SH-SY5Y (cell line): ENCODE results near the gene TMX1.

Experiments used
- GATA2 ChIP-seq: IDR thresholded peaks from 2 replicates; pipeline ENCODE4 v1.6.1; 2011; ENCODE audit warnings: mild to moderate bottlenecking, low read depth, low read length
- GATA3 ChIP-seq: IDR thresholded peaks from 2 replicates; pipeline ENCODE4 v1.6.1; 2011; ENCODE audit warnings: low read depth, mild to moderate bottlenecking, low read length, moderate library complexity

DNA sequence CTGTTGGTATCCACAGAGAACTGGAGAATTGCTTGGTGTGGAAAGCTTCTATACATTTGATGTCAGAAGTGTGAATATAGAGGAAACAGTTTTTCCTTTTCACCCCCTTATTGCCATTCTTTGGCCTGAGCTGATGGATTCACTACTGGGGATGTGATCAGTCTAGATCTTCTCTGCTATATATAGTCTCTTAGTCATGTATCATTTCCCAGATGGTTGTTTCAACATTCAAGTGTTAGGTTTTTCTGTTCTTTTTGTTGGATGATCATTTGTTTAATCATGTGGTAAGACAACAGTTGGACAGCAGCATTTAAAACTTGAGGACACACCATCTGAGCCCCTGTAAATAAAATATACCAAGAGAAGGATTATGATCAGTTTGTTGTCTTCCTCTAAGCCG is 29.6 kb downstream of the TMX1 start:
- no peak for TF ChIP-seq GATA3
- no peak for TF ChIP-seq GATA2
